Esophagus muscularis mucosa (tissue), 4 donors: ENCODE data around the gene DCHS2. TPM values are rescaled to one million over a fixed set of nuclear protein-coding genes. Genes with fewer than 3 reads are reported as not detected.

Source experiments
- DNase-seq: peaks from one replicate; pipeline ENCODE4 v3.0.0-alpha.2; 2017; ENCODE audit errors: extremely low spot score
- H3K27ac ChIP-seq, 4 donors: fragments of 200-600 bp; sonication (generic); replicated peaks in 1 of 4; 1 replicate in 3 of 4; 2 replicates in 1 of 4; pipeline ENCODE4 v1.5.1; 2016 to 2019; ENCODE audit warnings: mild to moderate bottlenecking in 1 of 4
- H3K27me3 ChIP-seq, 4 donors: fragments of 200-600 bp; sonication (generic); one replicate each; pipeline versions ENCODE4 v1.5.1 to v1.6.0; 2016 to 2019
- H3K36me3 ChIP-seq, 4 donors: fragments of 200-600 bp; sonication (generic); one replicate each; pipeline ENCODE4 v1.5.1; 2016 to 2019
- H3K4me1 ChIP-seq, 4 donors: fragments of 200-600 bp; sonication (generic); one replicate each; pipeline ENCODE4 v1.5.1; 2016 to 2019
- H3K4me3 ChIP-seq, 4 donors: fragments of 200-600 bp; sonication (generic); 1 replicate in 2 of 4; 2 replicates in 2 of 4; pipeline ENCODE4 v1.5.1; 2016 to 2019; ENCODE audit warnings: mild to moderate bottlenecking in 4 of 4, moderate library complexity in 1 of 4
- H3K9me3 ChIP-seq, 4 donors: fragments of 200-600 bp; sonication (generic); 1 replicate in 3 of 4; 2 replicates in 1 of 4; pipeline ENCODE4 v1.5.1; 2016 to 2019
- CTCF ChIP-seq, 3 experiments: fragments of 200-600 bp in 2 of 3; fragments of 450-650 bp in 1 of 3; sonication (generic) in 2 of 3; IDR thresholded peaks; one replicate each; pipeline ENCODE4 v1.5.1; 2017 to 2019; ENCODE audit warnings: antibody characterized with exemption in 3 of 3, mild to moderate bottlenecking in 2 of 3, moderate library complexity in 1 of 3
- EP300 ChIP-seq: sonication (generic); formaldehyde crosslinking; IDR thresholded peaks from one replicate; pipeline ENCODE4 v1.6.1; 2017; ENCODE audit warnings: antibody characterized with exemption
- POLR2A ChIP-seq: fragments of 450-650 bp; IDR thresholded peaks from one replicate; pipeline ENCODE4 v1.6.1; 2017; ENCODE audit warnings: antibody characterized with exemption, moderate library complexity, mild to moderate bottlenecking, low read depth
- POLR2AphosphoS5 ChIP-seq, 2 donors: sonication (generic); formaldehyde crosslinking; IDR thresholded peaks; one replicate each; pipeline ENCODE4 v1.6.1; 2017; ENCODE audit warnings: antibody characterized with exemption in 2 of 2
- WGBS: methylation state at CpG from one replicate; pipeline ENCODE4 v1.1.5; 2018; 5-methylcytosine and 5-hydroxymethylcytosine counted together
- intact Hi-C: fragments of 100-400 bp; cut with DNase I; formaldehyde crosslinking; loops from one replicate; pipeline ENCODE4 v1.15.1; 2023
- total RNA-seq, 4 donors: library from RNA; depleted of rRNA; stranded (reverse); fragments of >200 nt; gene quantifications; one replicate each; pipeline versions ENCODE4 v1.1.0 to v1.2.1, GENCODE V29; 2016

DCHS2 gene
- total RNA-seq, 4 donors from 2014 or later = 2.7 to 5.8 (median 3.2) TPM

GRCh38 chr4:154319736-154320135 is 171.9 kb downstream of the DCHS2 start:
- no peaks in the 10 kb centered on the region for H3K4me1 ChIP-seq
- H3K9me3 ChIP-seq = peaks cover 0 to 5% (median 0%) of the 10 kb centered on the region in 4 donors
- no peaks in the 10 kb centered on the region for H3K36me3 ChIP-seq
- WGBS = 93% methylated on average over 1 of the region's 1 CpG
- no peak overlapping the region for H3K27ac ChIP-seq
- TF ChIP-seq EP300 (no peak), POLR2A (no peak), CTCF (IDR thresholded peaks at IDR 0.05) (no peak), POLR2AphosphoS5 (IDR thresholded peaks at IDR 0.05) (no peak)
- intact Hi-C loops = no loop called here
- DNase-seq = no peak
- H3K27me3 ChIP-seq = no peaks in the 10 kb centered on the region
- H3K4me3 ChIP-seq = no peak overlapping the region

GRCh38 chr4:154317201-154317999 is 174.2 kb downstream of the DCHS2 start:
- Histone ChIP-seq H3K4me1 (no peaks in the 10 kb centered on the region), H3K4me3 (no peak overlapping the region), H3K9me3 (peaks cover 0 to 5% (median 0%) of the 10 kb centered on the region in 4 donors), H3K27ac (no peak overlapping the region), H3K27me3 (no peaks in the 10 kb centered on the region), H3K36me3 (no peaks in the 10 kb centered on the region)
- WGBS = 62% methylated on average over 2 of the region's 2 CpGs
- TF ChIP-seq CTCF (IDR thresholded peaks at IDR 0.05) (no peak), EP300 (no peak), POLR2AphosphoS5 (IDR thresholded peaks at IDR 0.05) (no peak), POLR2A (no peak)
- DNase-seq = no peak
- intact Hi-C loops = no loop called here

- Histone ChIP-seq H3K4me1 (no peaks in the 10 kb centered on the region), H3K9me3 (peaks cover 0 to 5% (median 0%) of the 10 kb centered on the region in 4 donors), H3K4me3 (no peak overlapping the region), H3K27ac (no peak overlapping the region), H3K27me3 (no peaks in the 10 kb centered on the region), H3K36me3 (no peaks in the 10 kb centered on the region)
- no peak for DNase-seq
- TF ChIP-seq CTCF (IDR thresholded peaks at IDR 0.05) (no peak), EP300 (no peak), POLR2A (no peak), POLR2AphosphoS5 (IDR thresholded peaks at IDR 0.05) (no peak)
- intact Hi-C loops = no loop called here
These were observed 175.9 kb downstream of the DCHS2 start for GRCh38 chr4:154315741-154316140.

- WGBS = 36% methylated on average over 4 of the region's 4 CpGs
- intact Hi-C loops = loop anchor here (5.0 kb wide), 1 partner anchor 522 kb away; no protein-coding TSS in a partner anchor
- no peaks in the 10 kb centered on the region for H3K27me3 ChIP-seq
- TF ChIP-seq EP300 (no peak), CTCF (IDR thresholded peaks at IDR 0.05) (peak in 2 of 3 experiments; percentile 16 to 42), POLR2A (no peak)
- DNase-seq = no peak
- no peak overlapping the region for H3K27ac ChIP-seq
- no peak overlapping the region for H3K4me3 ChIP-seq
- no peaks in the 10 kb centered on the region for H3K4me1 ChIP-seq
- H3K36me3 ChIP-seq = no peaks in the 10 kb centered on the region
- H3K9me3 ChIP-seq = peaks cover 0 to 5% (median 0%) of the 10 kb centered on the region in 4 donors
These were observed 177.4 kb downstream of the DCHS2 start for GRCh38 chr4:154314248-154314647.
